GM12874 (cell line): ENCODE results near the gene COG5.

Experiments
- TF ChIP-seq, protein P1 (sequence below): IDR thresholded peaks from 2 replicates; pipeline ENCODE4 v1.5.1; 2011; ENCODE audit warnings: low read depth, mild to moderate bottlenecking, control low read depth, low read length, moderate library complexity; ENCODE audit not compliant: insufficient read depth

COG5 gene

DNA sequence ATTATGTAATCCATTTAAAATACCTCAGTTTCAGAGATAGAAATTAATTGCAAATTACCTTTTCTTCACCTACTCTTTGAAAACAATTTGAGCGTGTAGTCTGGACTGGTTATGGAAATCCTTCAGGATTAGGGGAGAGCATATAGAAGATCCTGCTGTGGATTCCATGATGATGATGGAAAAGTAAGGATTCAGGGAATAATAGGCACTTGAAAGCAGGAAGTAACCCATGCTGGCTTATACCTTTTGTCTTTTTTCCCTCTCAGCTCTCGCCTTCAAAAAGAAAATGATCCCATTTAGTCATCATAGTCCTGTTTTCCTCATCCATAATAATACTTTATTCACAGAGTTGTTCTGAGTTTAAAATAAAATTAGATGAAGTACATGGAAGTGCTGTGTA is 390.5 kb downstream of the COG5 start:
- TF ChIP-seq, protein P1, sequence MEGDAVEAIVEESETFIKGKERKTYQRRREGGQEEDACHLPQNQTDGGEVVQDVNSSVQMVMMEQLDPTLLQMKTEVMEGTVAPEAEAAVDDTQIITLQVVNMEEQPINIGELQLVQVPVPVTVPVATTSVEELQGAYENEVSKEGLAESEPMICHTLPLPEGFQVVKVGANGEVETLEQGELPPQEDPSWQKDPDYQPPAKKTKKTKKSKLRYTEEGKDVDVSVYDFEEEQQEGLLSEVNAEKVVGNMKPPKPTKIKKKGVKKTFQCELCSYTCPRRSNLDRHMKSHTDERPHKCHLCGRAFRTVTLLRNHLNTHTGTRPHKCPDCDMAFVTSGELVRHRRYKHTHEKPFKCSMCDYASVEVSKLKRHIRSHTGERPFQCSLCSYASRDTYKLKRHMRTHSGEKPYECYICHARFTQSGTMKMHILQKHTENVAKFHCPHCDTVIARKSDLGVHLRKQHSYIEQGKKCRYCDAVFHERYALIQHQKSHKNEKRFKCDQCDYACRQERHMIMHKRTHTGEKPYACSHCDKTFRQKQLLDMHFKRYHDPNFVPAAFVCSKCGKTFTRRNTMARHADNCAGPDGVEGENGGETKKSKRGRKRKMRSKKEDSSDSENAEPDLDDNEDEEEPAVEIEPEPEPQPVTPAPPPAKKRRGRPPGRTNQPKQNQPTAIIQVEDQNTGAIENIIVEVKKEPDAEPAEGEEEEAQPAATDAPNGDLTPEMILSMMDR: no peak

DNA sequence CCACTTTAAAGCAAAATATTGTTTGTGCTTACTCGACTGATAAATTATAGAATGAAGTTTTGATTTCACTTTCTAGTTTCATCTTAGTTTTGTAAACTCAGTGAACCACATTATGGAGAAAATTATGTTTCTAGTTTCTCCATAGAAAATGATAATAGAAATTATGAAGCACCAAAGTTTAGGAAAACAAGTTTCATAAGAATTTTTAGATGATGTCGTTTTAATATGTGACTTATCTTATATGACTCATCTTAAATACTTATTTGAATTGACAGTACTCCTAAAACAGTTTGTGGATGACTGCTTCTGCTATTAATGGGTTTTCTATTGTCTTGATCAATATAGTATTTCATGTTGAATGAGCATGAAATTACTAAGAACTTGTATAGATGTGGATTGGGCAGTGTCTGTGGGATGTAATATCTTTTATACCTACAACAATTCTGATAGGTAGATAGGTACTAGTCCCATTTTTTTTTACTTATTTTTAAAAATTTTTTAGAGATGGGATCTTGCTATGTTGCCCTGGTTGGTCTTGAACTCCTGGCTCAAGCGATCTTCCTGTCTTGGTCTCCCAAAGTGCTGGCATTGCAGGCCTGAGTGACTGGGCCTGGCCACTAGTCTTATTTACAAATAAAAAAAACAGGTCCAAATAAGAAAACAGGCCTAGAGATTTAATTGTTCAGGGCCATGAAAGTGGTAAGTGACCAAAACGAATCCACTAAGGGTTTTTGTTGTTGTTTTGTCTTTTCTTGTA is 391.3 kb downstream of the COG5 start:
- TF ChIP-seq, protein P1: no peak

DNA sequence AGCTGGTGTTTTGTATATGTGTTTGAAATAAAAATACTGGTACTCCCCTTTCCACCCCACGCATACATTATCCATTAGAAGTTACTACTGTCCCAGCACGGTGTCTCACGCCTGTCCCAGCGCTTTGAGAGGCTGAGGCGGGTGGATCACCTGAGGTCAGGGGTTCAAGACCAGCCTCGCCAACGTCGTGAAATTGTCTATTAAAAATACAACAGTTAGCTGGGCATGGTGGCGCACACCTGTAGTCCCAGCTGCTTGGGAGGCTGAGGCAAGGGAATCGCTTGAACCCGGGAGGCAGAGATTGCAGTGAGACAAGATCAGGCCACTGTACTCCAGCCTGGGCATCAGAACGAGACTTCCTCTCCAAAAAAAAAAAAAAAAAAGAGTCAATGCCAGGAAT is 392.2 kb downstream of the COG5 start:
- TF ChIP-seq, protein P1: no peak

DNA sequence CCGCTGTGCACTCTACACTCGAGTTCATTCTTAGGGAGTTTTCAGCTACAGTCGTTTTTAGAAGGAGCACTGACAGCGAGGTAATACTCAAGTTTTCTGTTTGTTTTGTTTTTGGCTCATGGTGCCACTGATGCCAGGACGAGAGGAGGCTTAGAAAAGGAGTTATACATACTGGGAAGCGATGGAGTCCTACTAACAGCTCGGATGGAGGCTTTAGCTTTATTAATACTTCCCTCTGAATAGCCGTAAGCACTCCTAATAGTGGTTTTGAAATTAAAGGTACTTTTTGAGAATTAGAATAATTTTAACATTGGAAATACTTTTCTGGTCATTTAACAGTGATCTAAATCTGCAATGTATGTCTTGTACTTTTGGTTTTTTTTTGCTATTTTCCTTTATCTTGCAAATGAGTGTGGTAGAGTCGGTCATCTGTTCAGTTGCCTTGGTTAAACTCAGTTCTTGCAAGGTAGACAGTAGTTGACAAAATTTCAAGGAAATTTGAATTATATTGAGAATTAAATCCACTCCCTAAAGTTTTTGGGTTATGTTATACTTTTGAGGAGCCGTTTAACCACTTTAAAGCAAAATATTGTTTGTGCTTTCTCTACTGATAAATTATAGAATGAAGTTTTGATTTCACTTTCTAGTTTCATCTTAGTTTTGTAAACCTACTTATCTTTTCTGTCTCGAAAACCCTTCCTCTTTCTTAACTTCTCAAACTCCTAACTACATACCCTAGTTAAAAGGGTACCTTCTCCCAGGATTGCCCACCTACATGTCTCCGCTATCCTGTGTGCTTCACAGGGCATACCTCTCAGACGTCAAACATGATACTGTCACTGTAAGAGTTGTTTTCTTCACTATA is 393.4 kb downstream of the COG5 start:
- TF ChIP-seq, protein P1: no peak

DNA sequence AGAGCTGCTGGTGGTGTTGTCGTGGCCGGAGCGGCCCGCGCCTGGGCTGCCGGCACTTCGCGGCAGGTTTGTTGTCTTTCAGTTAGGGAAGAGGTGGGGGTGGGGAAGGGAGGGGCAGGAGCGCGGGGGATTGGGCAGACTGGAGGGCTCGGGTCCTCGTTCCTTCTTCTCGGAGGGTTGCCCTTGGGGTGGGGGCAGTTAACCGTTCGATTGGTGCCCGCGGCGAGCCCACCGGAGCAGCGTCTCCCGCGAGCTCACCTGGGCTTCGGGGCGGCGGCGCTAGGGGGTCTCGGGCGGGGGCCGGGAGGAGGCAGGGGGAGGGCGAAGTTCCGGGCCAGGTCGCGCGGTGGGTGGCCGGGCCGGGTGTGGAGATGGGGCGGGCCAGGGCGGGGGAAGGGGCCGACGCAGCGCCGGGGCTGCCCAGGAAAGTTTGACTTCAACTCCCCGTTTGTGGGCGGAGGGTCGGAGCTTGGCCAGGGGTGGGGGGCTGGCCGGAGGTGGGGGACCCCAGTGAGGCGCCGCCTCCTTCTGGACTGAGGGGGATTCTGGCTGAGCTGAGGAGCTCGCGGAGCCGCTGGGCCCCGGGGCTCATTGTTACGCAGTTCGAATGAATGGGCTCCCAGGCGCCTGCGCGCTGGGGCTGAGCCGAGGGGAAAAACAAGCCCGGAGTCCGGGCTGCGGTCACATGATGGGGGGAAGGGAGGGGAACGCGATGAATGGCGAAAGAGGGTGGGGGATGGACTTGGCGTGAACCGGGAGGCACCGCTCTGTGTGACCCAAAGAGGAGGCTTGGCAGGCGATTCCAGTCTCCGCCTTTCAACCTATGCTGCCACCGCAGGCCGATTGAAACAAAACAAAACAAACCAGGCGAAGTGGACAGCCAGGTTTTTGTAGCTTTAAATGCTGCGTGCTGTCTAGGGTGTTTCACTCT is 394.3 kb downstream of the COG5 start:
- TF ChIP-seq, protein P1: no peak

DNA sequence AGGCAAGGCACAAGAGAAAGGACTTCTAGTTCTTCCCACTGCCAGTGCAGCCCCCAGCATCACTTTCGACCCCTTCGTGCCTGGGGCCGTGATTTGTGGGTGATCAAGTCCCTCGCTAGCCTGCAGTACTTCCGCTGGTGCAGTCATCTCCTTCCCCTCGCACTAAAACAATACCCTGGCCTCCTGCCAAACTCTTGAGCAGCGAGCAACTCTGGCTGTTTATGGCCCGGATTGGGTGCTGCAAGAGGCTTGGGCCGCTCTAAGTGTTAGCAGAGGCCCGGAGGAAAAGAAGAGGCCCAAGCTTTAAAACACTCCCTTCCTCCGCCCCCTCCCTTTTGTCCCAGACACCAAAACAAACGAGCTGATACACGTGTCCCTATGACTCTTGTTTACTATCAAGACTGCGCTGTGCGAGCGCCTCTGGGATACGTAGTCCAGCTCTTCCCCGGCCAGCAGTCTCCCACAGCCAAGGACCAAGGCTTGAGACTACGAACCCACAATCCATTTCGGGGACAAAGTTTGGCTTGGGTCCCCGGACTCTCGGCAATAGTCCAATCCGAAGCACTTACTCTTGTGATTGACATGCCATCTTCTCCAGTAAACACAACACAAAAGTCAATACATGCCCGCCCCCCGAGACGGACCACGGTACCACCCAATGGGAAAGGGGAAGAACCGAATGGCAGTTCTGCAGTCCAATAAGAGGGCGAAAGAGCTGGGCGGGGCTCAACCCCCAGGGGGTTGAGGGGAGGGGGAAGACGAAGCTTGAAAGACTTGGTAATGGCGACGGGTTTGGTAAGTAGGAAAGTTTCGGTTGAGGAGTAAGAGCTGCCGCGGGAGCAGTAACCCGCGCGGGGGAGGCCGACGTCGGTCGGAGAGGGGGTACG is 395.2 kb downstream of the COG5 start, which contains the start of gene HBP1:
TSS of gene HBP1 (plus strand) at position 771 of the 887 bp plus-strand sequence. CDS start 10,891 bp downstream, outside the sequence.
- TF ChIP-seq, protein P1: no peak
